Measurements from ENCODE around the gene KIAA0513.

KIAA0513 gene

GRCh38 chr16:85105475-85105874, 77.9 kb downstream of the KIAA0513 start:
- no peak for DNase-seq (ENCODE audit: low read depth in 1 of 2, low spot score in 1 of 2)
- Histone ChIP-seq H3K4me3 (replicated peaks; ENCODE audit: insufficient read depth, low read length) (no peak overlapping the region), H3K27ac (replicated peaks) (no peak overlapping the region), H3K27me3 (ENCODE audit: insufficient read depth, poor library complexity, severe bottlenecking) (no peaks in the 10 kb centered on the region)
- no peak for TF ChIP-seq CTCF (IDR thresholded peaks at IDR 0.05; ENCODE audit: insufficient read depth, low read length)
- no peak for TF ChIP-seq GABPA (IDR thresholded peaks at IDR 0.05; ENCODE audit: low read depth)
- TF ChIP-seq POLR2AphosphoS5 (IDR thresholded peaks at IDR 0.05; ENCODE audit: low read depth) = no peak
- no peak for TF ChIP-seq SPI1 (IDR thresholded peaks at IDR 0.05; ENCODE audit: borderline replicate concordance, low read depth)

DNA sequence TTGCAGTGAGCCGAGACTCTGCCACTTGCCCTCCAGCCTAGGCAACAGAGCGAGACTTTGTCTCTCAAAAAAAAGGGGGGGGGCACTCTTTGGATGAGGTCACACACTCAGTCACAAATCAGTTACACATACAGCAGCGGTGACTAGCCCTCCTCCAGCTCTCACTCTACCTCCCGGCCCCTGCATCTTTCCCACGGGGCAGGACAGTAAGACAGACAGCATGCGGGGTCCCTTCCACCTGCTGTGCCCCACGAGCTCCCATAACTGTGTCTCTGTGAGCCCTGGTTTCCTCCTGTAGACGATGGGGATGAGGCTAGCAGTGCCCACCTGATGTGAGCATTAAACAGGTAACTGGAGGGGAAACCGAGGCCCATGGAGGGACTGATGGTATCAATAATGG, 79.5 kb downstream of the KIAA0513 start:
- H3K4me3 ChIP-seq (replicated peaks; ENCODE audit: insufficient read depth, low read length) = no peak overlapping the region
- no peak for DNase-seq (ENCODE audit: low read depth in 1 of 2, low spot score in 1 of 2)
- H3K27ac ChIP-seq (replicated peaks) = no peak overlapping the region
- no peak for TF ChIP-seq GABPA (IDR thresholded peaks at IDR 0.05; ENCODE audit: low read depth)
- no peak for TF ChIP-seq REST (IDR thresholded peaks at IDR 0.05; ENCODE audit: insufficient replicate concordance, low read depth)
- TF ChIP-seq SPI1 (IDR thresholded peaks at IDR 0.05; ENCODE audit: borderline replicate concordance, low read depth) = no peak
- no peak for TF ChIP-seq POLR2AphosphoS5 (IDR thresholded peaks at IDR 0.05; ENCODE audit: low read depth)
- TF ChIP-seq CTCF (IDR thresholded peaks at IDR 0.05; ENCODE audit: insufficient read depth, low read length) = no peak
- no peaks in the 10 kb centered on the region for H3K27me3 ChIP-seq (ENCODE audit: insufficient read depth, poor library complexity, severe bottlenecking)

DNA sequence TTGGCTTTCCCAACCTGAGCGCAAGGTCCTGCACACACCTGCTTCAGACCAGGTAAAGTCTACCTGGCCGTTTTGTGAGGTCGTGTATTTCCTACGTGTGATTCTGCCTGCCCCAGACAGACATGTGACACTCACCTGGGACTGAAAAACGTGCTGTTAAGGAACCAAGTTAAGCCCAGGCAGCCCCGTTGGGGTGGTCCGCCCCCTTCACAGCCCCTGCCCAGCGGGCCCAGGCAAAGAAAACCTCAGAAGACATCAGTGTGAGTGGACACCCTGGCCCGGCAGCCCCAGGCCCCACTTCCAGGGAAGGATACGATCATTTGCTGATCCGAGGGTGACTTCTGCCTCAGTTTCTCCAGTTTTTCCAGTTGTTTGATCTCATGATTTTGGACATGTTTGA, 79.9 kb downstream of the KIAA0513 start:
- H3K27ac ChIP-seq (replicated peaks) = no peak overlapping the region
- H3K27me3 ChIP-seq (ENCODE audit: insufficient read depth, poor library complexity, severe bottlenecking) = no peaks in the 10 kb centered on the region
- H3K4me3 ChIP-seq (replicated peaks; ENCODE audit: insufficient read depth, low read length) = no peak overlapping the region
- TF ChIP-seq CTCF (IDR thresholded peaks at IDR 0.05; ENCODE audit: insufficient read depth, low read length) (no peak), GABPA (IDR thresholded peaks at IDR 0.05; ENCODE audit: low read depth) (no peak), SPI1 (IDR thresholded peaks at IDR 0.05; ENCODE audit: borderline replicate concordance, low read depth) (no peak), REST (IDR thresholded peaks at IDR 0.05; ENCODE audit: insufficient replicate concordance, low read depth) (no peak), POLR2AphosphoS5 (IDR thresholded peaks at IDR 0.05; ENCODE audit: low read depth) (no peak)
- DNase-seq (ENCODE audit: low read depth in 1 of 2, low spot score in 1 of 2) = no peak

DNA sequence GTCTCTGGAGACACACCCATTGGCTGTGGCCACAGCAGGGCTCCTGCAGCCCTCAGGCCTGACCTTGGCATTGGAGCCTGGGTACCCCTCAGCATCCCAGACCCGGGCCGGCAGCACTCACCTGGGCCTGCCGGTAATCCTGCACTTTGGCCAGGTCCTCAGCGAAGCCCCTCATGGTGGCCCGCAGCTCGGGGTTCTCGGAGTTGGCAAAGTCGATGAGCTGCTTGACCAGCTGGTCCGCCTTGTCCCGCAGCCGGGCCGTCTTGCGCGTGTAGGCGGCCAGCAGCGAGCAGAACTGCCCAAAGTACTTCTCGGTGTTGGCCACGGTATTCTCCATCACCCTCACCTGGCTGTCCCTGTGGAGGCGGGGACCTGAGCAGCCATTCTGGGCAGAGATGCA, 82.5 kb downstream of the KIAA0513 start:
- Histone ChIP-seq H3K27ac (replicated peaks) (no peak overlapping the region), H3K27me3 (ENCODE audit: insufficient read depth, poor library complexity, severe bottlenecking) (no peaks in the 10 kb centered on the region), H3K4me3 (replicated peaks; ENCODE audit: insufficient read depth, low read length) (no peak overlapping the region)
- no peak for DNase-seq (ENCODE audit: low read depth in 1 of 2, low spot score in 1 of 2)
- no peak for TF ChIP-seq CTCF (IDR thresholded peaks at IDR 0.05; ENCODE audit: insufficient read depth, low read length)
